Pancreas (tissue), 10 donors: ENCODE results near the gene BMP6. TPM values are rescaled to one million over a fixed set of nuclear protein-coding genes. Genes with fewer than 3 reads are reported as not detected.

Experiments used
- ATAC-seq, 4 donors: fragments of 200-7000 bp; cut with Tn5 transposase; one replicate each; pipeline versions ENCODE4 v1.8.0 to v1.9.1; 2020; ENCODE audit warnings: mild to moderate bottlenecking in 4 of 4, moderate library complexity in 4 of 4
- DNase-seq, 6 donors: peaks; one replicate each; pipeline ENCODE4 v3.0.0-alpha.2; 2020
- FAIRE-seq: peaks from 2 replicates; lab custom pipeline; 2012; peaks lifted over from hg19 to GRCh38; lab: Jason Lieb, UNC
- H3K27ac ChIP-seq, 4 donors: fragments of 200-600 bp; sonication (generic); 1 replicate in 3 of 4; 2 replicates in 1 of 4; pipeline versions ENCODE4 v1.5.0 to v1.8.0; 2020
- H3K27me3 ChIP-seq, 4 donors: fragments of 200-600 bp; one replicate each; pipeline ENCODE4 v1.8.0; 2021
- H3K36me3 ChIP-seq, 3 donors: fragments of 200-600 bp; sonication (generic) in 1 of 3; one replicate each; pipeline versions ENCODE4 v1.5.0 to v1.8.0; 2020 to 2021
- H3K4me1 ChIP-seq, 3 donors: fragments of 200-600 bp; one replicate each; pipeline ENCODE4 v1.8.0; 2021
- H3K4me3 ChIP-seq, 4 donors: fragments of 200-600 bp; sonication (generic) in 2 of 4; one replicate each; pipeline versions ENCODE4 v1.5.0 to v1.8.0; 2020 to 2021
- H3K9me3 ChIP-seq, 4 donors: fragments of 200-600 bp; one replicate each; pipeline ENCODE4 v1.8.0; 2021
- CTCF ChIP-seq, 4 donors: fragments of 200-600 bp; sonication (generic) in 3 of 4; IDR thresholded peaks; one replicate each; pipeline versions ENCODE4 v1.5.0 to v1.8.0; 2021; ENCODE audit warnings: antibody characterized with exemption in 4 of 4
- WGBS, 2 donors: extraction: QIAGEN DNeasy Blood & Tissue Kit; methylation state at CpG; one replicate each; pipeline ENCODE4 v1.1.7; 2013; 5-methylcytosine and 5-hydroxymethylcytosine counted together
- intact Hi-C, 3 donors: fragments of 100-400 bp; cut with DNase I; formaldehyde crosslinking; loops; one replicate each; pipeline versions ENCODE4 v1.11.1 to v1.14.2; 2022
- polyA plus RNA-seq, 2 donors: library from polyadenylated mRNA; stranded (reverse); fragments of 200-250 nt; gene quantifications; one replicate each; pipeline ENCODE4 v1.2.3, GENCODE V29; 2013
- total RNA-seq, 6 donors: library from RNA; stranded (reverse); fragmentation: NEBNext Ultra II Directional in 4 of 6; extraction: Animal tissue kit (Norgen Biotek cat#: 25700) in 4 of 6; gene quantifications; one replicate each; pipeline versions ENCODE4 v1.2.1 to v1.2.4, GENCODE V29; 2021 to 2023
- donor health status: healthy with polysubstance abuse.
- donor health status: DM: no; HTN: no; CAD: no; lungs with moderate emphysema.
- donor health status: DM: no; HTN: no; CAD: no.
- donor health status: control.
- donor health status: control.
- donor health status: Bipolar disorder and iron deficiency.
- donor health status: DM: yes; HTN: yes; CAD: no.
- donor health status: DM: no; HTN: no; CAD: no.
- donor health status: DM: no; HTN: no; CAD: no.
- donor health status: DM: yes; HTN: yes; CAD: no.

BMP6 gene
- total and polyA plus RNA-seq, 8 donors, result 0.09 to 0.69 (median 0.35) TPM

- intact Hi-C loops, result no loop called here
- no peaks in the 10 kb centered on the region for H3K9me3 ChIP-seq
- no peak for TF ChIP-seq CTCF (IDR thresholded peaks at IDR 0.05)
- H3K27ac ChIP-seq, result no peak overlapping the region
- 83 to 90% methylated on average over 4 of the region's 4 CpGs for WGBS, 2 donors
- no peaks in the 10 kb centered on the region for H3K27me3 ChIP-seq
- no peaks in the 10 kb centered on the region for H3K36me3 ChIP-seq
- FAIRE-seq, result no peak
- H3K4me1 ChIP-seq, result no peaks in the 10 kb centered on the region
- no peak overlapping the region for H3K4me3 ChIP-seq
- DNase-seq, result no peak
- no peak for ATAC-seq
Observed at GRCh38 chr6:7770111-7770510, 44.2 kb downstream of the BMP6 start.

- Histone ChIP-seq H3K4me3 (no peak overlapping the region), H3K4me1 (no peaks in the 10 kb centered on the region), H3K9me3 (no peaks in the 10 kb centered on the region), H3K27me3 (no peaks in the 10 kb centered on the region), H3K27ac (no peak overlapping the region), H3K36me3 (no peaks in the 10 kb centered on the region)
- FAIRE-seq (no peak), DNase-seq (no peak), ATAC-seq (no peak)
- 75 to 85% methylated on average over 3 of the region's 3 CpGs for WGBS, 2 donors
- no peak for TF ChIP-seq CTCF (IDR thresholded peaks at IDR 0.05)
- intact Hi-C loops, result no loop called here
Observed at GRCh38 chr6:7770601-7771000, 44.7 kb downstream of the BMP6 start.

- intact Hi-C loops, result no loop called here
- Histone ChIP-seq H3K36me3 (no peaks in the 10 kb centered on the region), H3K4me1 (no peaks in the 10 kb centered on the region), H3K27me3 (no peaks in the 10 kb centered on the region), H3K27ac (no peak overlapping the region), H3K4me3 (no peak overlapping the region), H3K9me3 (no peaks in the 10 kb centered on the region)
- ATAC-seq (no peak), DNase-seq (no peak), FAIRE-seq (no peak)
- no peak for TF ChIP-seq CTCF (IDR thresholded peaks at IDR 0.05)
- 80 to 83% methylated on average over 3 of the region's 3 CpGs for WGBS, 2 donors
Observed at GRCh38 chr6:7773322-7773721, 47.4 kb downstream of the BMP6 start.

- ATAC-seq (no peak), DNase-seq (no peak), FAIRE-seq (no peak)
- Histone ChIP-seq H3K4me3 (no peak overlapping the region), H3K27ac (no peak overlapping the region), H3K9me3 (no peaks in the 10 kb centered on the region), H3K36me3 (no peaks in the 10 kb centered on the region), H3K27me3 (no peaks in the 10 kb centered on the region), H3K4me1 (no peaks in the 10 kb centered on the region)
- WGBS, 2 donors, result 62 to 70% methylated on average over 9 of the region's 9 CpGs
- TF ChIP-seq CTCF (IDR thresholded peaks at IDR 0.05), result no peak
- intact Hi-C loops, result no loop called here
Observed at GRCh38 chr6:7773914-7774313, 48.0 kb downstream of the BMP6 start.

- DNase-seq, result no peak
- intact Hi-C loops, result no loop called here
- ATAC-seq, result no peak
- Histone ChIP-seq H3K9me3 (no peaks in the 10 kb centered on the region), H3K27me3 (no peaks in the 10 kb centered on the region), H3K27ac (no peak overlapping the region), H3K4me3 (no peak overlapping the region), H3K36me3 (no peaks in the 10 kb centered on the region), H3K4me1 (no peaks in the 10 kb centered on the region)
- WGBS, 2 donors, result 43 to 47% methylated on average over 2 of the region's 2 CpGs
- FAIRE-seq, result no peak
- no peak for TF ChIP-seq CTCF (IDR thresholded peaks at IDR 0.05)
Observed at GRCh38 chr6:7776509-7776908, 50.6 kb downstream of the BMP6 start.
